Right lobe of liver (tissue), 4 donors: Measurements from ENCODE around the gene AMER2.

Source experiments
- POLR2A ChIP-seq: fragments of 450-650 bp; IDR thresholded peaks from one replicate; pipeline ENCODE4 v1.6.1; 2017; ENCODE audit warnings: antibody characterized with exemption, mild to moderate bottlenecking
- TF ChIP-seq, protein P1 (sequence below), 4 donors: fragments of 200-600 bp in 3 of 4; fragments of 450-650 bp in 1 of 4; IDR thresholded peaks; one replicate each; pipeline versions ENCODE4 v1.5.1 to v1.8.0; 2016 to 2022; ENCODE audit warnings: antibody characterized with exemption in 4 of 4, mild to moderate bottlenecking in 2 of 4
- donor health status: DM: no; HTN: no; CAD: no.
- donor health status: DM: no; HTN: no; CAD: no.
- donor health status: DM: no; HTN: yes; CAD: no.

DNA sequence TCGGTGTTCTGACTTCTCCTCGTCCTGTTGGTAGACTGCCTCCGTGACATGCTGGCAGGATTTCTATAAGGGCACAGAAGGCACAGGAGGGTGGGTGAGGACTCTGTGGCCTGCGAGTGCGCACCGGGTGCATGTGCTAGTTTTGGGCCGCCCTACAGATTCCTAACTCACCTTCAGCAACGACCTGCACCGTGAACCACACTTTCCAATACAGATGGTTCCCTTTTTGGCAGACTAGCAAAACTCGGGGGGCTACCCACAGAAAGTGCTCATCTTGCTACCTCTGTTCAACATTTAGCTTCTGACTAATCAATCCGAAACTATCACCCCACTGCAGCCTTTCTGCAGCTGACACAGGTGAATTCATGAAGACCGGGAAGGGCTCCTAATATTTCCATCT, 14.1 kb upstream of the AMER2 start:
- TF ChIP-seq, protein P1, sequence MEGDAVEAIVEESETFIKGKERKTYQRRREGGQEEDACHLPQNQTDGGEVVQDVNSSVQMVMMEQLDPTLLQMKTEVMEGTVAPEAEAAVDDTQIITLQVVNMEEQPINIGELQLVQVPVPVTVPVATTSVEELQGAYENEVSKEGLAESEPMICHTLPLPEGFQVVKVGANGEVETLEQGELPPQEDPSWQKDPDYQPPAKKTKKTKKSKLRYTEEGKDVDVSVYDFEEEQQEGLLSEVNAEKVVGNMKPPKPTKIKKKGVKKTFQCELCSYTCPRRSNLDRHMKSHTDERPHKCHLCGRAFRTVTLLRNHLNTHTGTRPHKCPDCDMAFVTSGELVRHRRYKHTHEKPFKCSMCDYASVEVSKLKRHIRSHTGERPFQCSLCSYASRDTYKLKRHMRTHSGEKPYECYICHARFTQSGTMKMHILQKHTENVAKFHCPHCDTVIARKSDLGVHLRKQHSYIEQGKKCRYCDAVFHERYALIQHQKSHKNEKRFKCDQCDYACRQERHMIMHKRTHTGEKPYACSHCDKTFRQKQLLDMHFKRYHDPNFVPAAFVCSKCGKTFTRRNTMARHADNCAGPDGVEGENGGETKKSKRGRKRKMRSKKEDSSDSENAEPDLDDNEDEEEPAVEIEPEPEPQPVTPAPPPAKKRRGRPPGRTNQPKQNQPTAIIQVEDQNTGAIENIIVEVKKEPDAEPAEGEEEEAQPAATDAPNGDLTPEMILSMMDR (IDR thresholded peaks at IDR 0.05), result no peak
- no peak for TF ChIP-seq POLR2A
